Fibroblast of upper back skin (primary cell): Measurements from ENCODE around the gene VPS45.
"Not testable (repeated sequence)": the region's sequence is repeated elsewhere in the genome, so short reads cannot be mapped to it uniquely, and the experiment has no call there.

ENCODE experiments used
- DNase-seq: peaks from one replicate; pipeline ENCODE4 v3.0.0-alpha.2; 2013

Gene VPS45

DNA sequence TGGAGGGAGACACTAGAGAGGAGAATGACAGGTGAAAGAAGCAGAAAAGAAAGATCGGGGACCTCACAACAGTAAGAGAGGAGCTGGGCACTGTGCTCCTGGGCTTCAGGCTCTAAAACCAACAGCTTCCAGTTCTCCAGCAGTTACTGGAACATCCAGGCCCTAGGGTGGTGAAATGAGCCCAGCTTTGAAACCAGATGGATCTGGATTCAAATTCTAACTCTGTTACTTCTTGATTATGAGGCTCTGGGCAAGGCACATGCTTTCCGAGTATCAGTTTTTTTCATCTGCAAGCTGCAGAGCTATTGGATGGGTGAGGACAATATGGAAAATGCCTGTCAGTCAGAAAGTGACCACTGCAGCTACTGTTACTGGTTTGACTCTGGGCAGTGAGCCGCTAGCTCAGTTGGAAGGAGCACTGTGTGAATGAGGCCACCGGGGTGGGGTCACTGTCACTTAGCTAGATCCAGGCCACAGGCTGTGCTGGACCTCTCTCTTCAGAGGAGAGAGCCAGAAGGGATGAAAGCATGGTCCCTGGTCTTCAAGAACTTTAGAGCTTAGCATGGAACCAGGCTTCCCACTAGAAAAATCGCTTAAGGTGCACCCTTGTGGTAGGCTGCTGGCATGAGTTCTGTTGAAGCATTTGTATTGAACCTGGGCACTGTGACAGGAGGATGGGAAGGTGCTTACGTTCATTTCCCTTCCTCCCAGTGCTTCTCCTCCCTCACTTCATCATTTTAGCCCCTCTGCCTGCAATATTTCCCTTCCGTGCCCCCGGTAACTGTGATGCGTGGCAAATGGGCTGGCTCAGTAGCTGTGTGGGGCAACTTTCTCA lies 94.4 kb downstream of the VPS45 start:
- DNase-seq = peak; percentile 71

DNA sequence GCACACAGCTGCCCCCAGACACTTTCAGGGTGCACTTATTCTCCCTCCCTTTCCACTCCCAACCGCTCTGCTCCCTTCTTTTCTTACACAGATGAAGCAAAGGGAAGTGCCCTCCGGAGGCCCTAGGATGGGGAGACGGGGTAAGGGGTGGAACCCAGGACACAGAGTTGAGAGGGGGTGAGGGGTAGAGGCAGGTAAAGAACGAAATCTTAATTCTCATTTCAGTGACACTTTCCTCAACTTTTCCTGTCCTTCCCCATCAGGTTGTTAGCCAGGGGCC lies 94.9 kb downstream of the VPS45 start:
- DNase-seq = no peak

DNA sequence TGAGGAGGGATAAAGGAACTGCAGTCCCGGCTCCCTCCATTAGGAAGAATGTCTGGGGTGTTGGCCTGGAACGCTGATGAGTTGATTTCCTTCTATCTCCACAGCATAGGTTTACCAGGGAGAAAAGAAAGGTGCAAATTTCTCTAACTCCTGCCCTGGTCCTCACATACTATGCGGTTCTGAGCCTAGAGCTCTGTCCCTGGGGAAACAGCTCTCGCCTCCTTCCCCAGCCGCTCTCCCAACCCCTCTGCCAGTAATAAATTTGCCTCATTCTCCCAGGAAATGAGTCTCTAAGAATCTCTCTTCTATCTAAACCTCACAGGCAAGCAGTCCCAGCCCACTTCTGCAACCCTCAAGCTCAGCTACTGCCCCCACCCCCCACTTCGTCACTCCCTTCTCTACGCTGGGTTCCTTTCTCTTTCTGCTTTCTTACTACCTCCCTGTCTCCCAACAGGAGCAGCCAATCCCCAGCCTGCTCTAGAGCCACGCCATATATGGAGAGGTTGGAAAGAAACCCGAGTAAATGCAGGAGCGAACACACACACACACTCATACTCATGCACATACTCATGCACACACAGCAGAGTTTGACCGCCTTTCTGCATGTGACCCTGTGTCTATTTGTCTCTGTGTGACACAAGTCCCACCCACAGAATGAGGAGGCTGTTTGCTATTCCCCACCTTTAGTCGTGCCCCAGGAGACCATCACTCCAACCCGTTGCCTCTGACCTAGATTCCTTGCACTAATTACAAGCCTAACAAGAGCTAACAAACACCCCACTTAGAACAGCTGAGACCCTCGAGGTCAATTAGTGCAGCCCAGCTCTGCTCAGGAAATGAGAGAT lies 95.5 kb downstream of the VPS45 start:
- peak; percentile 100 for DNase-seq

DNA sequence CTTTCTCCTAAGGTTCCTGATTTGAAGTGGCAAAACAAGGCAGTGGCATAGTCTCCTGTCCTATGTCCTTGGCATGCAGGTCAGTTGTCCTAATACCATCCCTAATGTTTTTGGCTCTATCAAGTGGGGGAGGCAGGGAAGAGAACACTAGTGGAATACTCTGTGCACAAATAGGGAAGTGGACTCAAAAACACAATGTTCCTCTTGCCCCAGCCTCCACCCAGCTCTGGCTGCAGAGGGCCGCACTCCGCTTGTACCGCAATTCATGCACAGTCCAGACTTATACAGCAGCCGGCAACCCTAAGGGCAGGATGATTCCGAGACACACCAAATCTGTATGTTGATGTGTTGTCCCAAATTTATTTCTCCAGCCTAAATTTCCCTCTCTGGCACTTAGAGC lies 96.6 kb downstream of the VPS45 start:
- DNase-seq = no peak

DNA sequence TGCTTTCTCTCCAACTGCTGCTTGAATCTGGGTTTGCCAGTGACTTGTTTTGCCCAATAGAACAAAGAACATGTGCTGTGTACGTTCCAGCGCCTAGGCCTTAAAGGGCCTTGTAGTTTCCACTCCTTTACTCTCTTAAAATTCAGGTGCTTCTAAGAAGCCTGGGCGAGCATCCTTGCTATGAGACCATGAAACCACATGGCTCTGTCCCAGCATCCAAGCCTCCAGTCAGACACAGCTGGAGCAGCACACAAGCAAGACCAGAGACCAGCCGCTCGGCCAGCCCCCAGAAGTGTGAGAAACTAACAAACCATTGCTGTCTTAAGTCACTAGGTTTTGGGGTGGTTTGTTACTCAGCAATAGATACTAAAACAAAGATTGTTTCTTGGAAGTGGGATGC lies 97.2 kb downstream of the VPS45 start:
- DNase-seq = no peak

DNA sequence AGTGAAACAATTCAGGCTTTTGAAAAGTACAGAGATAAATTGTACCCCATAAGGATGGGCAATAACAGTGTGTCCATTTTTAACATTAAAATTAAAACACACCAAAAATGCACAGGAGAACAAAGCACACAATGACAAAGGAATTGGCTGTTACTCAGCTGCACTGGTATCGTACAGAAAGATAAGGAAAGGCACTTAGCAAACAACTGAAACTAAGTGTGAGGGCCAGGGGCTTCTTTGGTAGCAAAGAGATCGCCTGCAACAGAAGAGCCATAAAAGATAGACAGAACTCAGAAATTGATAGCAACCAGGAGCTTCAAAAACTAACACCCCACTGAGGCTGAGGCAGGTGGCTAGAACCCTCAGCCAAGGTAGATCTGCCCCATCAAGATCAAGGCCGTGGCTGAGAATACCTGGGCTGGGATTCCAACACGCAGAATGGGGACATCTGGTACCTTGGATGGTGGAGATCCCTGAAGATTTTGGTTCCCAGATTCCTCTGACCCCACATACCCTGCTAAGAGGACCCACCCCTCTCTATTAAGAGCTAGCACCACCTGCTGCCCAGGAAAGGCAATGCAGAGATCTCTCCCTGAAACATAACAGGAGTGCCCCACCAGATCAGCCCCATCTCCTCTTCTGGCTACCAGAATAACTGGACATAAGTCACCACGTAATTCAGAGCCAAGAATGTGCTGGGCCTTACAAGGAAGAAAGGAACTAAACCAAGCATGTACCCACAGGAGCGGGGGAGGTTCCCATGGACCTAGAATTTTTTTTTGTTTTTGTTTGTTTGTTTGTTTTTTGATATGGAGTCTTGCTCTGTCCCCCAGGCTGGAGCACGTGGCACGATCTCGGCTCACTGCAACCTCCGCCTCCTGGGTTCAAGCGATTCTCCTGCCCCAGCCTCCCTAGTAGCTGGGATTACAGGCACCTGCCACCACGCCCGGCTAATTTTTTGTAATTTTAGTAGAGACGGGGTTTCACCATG lies 98.3 kb downstream of the VPS45 start:
- DNase-seq = peak; percentile 65

DNA sequence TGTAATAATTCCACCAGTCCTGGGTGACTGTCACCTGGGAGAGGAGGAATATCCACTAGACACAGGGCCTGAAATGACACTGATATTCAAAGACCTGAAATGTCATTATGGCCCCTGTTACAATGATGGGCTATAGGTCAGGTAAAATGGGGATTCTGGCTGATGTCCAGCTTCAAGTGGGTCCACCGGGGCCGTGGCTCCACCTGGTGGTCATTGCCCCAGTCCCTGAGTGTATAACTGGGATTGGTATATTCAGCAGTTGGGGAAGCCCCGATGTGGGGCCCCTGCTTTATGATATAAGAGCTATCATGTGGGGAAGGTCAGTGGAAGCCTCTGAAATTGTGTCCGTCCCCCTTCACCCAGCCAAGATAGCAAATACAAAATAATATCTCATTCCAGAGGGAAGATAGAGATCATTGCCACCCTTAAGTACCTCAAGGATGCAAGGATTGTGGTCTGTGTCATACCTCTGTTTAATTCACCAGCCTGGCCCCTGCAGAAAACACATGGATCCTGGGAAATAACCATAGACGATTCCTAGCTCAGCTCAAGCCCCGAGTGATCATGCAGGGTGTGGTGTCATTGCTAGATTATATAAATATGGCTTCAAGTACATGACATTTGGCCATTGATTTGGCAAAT lies 101.5 kb downstream of the VPS45 start:
- DNase-seq = peak; percentile 62

DNA sequence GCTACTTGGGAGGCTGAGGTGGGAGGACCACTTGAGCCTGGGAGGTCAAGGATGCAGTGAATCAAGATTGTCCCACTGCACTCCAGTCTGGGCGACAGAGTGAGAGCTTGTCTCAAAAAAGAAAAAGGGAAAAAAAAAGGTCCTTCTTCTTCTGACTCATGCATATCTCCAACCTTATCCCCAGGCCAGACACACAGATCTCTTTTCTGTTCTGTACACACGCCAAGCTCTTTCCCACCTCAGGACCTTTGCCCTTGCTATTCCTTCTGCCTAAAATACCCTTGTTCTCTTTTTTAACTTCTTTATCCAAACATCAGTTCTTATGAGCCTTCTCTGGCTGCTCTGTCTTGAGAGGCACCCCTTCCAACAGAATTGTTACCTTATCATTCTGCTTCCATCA lies 104.2 kb downstream of the VPS45 start:
- no peak for DNase-seq

DNA sequence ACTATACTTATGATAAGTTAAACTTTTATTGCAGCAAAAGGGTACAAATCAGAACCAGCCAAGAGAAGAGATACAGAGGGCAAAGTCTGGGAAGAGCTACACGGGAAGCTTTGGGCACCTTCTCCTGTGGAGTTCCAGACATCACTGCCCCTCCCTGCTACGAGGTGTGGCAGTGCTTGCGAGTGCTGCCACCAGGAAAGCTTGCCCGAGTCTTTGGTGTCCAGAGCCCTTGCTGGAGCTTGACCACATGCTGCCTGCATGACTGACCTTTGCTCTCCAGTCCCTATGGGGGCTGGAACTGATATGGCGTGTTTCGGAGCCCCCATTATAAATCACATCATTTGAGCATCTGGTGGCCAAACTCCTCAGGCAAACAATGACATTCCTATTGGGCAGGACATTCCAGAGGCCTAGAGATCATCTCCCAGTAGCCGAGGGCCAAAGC lies 105.6 kb downstream of the VPS45 start:
- DNase-seq = no peak

DNA sequence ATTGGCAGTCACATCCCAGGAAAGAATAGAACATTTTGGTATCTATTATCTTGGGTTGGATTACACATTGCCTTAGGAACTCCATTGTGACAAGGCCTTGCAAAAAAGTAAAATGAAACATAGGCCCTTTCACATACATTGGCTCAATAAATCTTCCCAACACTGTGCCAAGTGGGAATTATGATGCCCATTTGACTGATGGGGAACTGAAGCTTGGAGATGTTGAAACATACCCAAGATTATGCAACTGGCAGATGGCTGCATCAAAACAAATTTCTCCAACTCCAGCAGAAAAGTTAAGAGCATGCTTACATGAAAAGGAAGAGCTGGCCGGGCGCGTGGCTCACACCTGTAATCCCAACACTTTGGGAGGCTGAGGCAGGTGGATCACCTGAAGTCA lies 109.0 kb downstream of the VPS45 start:
- no peak for DNase-seq

DNA sequence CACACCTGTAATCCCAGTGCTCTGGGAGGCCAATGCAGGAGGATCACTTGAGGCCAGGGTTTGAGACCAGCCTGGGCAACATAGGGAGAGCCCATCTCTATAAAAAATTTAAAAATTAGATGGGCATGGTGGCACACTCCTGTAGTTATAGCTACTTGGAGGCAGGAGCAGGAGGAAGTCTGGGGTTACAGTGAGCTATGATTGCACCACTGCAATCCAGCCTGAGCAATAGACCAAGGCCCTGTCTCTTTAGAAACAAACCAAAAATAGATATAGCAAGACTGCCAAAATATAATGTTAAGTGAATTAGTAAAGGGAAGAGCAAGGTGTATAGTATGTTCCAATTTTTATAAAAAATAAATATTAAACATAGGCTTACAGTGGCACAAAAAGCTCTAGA lies 111.0 kb downstream of the VPS45 start:
- no peak for DNase-seq

DNA sequence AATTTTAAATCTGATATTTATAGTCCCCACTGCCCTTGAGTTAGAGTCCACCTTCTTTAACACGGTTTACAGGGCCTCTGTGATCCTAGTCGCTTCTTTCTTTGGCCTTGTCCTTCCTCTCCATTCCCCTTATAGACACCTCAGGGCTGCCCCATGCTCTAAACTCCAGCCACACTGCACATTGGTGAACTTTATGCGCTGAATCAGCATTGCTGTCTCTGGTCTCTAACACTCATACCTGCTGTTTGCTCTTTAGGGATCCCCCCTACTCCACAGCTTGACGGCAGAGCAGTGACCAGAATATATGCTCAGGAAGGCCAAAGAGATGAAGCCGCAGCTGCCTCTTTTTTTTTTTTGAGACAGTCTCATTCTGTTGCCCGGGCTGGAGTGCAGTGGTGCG lies 112.3 kb downstream of the VPS45 start:
- DNase-seq = no peak

DNA sequence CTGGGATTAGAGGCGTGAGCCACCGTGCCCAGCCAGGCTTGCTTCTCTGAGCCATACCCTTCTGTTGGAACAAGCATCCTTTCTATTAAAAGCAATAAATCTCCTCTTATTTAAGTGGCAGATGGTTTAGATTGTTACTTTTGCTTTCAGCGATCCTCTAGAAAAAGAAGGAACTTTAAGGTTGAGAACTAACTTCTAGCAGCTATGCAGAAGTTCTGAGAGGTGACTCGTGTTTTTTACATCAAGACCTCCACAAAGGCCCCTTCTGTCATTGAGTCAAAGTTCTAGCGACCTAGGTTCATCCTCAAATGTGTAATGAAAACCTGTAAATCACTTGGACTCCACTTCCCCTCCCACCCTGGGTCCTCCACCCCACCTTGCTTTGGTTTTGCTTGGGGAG lies 112.9 kb downstream of the VPS45 start:
- DNase-seq = no peak

DNA sequence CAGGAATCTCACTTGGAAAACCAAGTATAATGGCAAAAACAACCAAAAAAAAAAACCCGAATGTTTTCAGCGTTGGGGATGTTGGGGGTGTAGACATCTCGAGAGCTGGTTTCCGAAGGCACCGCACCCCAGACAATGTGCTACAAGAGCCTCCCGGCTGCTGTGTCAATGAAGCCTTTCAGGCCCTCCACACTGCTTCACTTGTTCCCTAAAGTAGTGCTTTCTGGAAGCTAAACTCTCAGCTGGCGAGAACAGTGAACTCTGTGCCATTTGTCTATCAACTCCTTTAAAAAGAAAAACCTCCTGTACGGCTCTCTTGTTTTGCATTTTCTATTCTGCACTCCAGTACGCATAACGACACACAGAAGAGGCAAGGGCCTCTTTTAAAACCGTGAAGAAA lies 114.7 kb downstream of the VPS45 start:
- no peak for DNase-seq

DNA sequence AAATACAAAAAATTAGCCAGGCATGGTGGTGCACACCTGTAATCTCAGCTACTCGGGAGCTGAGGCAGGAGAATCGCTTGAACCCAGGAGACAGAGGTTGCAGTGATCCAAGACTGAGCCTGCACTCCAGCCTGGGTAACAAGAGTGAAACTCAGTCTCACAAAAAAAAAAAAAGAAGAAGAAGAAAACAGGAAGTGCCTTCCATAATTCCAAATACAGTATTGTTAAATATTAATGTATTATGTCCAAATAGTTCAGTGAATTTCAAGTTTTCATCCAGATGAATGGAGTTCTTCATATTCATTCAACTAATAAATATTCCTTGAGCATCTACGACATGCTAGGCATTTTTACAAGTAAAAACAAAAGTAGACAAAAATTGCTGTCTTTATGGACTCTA lies 115.5 kb downstream of the VPS45 start:
- DNase-seq = no peak

DNA sequence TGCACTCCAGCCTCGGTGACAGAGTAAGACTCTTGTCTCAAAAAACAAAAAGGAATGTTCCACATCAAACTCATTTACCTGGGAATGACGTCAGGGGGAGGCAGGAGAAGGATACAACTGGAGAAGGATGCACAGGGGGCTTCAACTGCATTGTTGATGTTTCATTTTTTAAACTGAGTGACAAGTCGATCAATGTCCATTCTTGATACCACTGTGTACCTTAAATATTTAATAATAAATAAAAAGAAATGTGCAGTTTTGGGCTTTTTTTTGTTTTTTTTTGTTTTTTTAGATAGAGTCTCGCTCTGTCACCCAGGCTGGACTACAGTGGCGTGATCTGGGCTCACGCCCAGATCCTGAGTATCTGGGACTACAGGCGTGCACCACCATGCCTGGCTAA lies 117.9 kb downstream of the VPS45 start:
- no peak for DNase-seq

DNA sequence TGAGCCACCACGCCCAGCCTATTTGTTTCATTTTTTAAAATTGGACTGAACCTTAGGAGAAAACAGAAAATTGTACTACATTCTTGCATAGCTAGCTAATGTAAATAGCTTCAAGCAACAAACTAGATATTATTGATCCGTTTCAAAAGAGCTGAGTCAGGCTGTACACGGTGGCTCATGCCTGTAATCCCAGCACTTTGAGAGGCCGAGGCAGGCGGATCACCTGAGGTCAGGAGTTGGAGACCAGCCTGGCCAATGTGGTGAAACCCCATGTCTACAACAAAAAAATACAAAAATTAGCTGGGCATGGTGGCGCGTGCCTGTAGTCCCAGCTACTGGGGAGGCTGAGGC lies 118.8 kb downstream of the VPS45 start:
- not testable (repeated sequence) for DNase-seq

DNA sequence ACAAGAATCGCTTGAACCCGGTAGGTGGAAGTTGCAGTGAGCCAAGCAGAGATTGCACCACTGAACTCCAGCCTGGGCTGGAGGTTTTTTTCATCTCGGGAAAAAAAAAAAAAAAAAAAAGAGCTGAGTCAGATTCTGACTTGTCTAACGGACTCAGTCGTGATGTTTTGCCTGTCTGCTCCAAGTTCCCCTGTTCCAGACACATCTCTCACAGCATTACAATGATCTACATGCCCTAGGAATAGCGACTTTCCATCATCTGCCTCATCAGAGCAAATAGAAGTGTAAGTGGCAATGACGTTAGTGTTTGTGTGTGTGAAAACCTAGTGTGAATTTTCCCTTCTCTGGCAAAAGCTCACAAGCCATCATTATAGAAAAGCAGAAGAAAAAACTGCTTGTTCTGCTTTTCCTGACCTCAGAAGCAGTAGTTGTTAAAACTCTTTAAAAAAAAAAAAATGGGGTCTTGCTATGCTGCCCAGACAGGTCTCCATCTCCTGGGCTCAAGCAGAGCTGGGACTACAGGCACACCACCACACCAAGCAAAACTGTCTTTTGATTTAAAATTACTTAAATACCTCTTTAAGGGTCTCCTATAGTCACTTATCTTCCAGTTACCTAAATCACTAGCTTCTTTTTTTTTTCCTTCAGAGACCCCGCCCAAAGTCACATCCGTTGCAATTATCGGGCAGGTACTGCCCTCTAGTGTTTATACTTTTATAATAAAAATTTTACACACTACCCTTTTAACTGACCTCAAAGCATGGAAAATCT lies 119.4 kb downstream of the VPS45 start:
- peak; percentile 75 for DNase-seq

DNA sequence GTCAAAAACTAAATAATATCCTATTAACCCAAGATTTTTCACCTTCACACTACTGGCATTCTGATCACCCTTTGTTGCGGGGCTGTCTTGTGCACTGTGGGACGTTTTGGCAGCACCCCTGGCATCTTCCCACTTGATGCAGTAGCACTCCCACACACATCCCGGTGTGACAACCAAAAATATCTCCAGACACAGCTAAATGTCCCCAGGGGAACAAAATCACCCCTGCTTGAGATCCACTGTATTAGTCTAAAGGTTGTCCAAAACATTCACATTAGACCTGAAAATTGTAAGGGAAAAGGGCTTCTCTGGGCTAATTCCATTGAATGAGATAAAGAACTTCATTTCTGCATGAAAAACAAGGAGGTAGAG lies 120.0 kb downstream of the VPS45 start:
- DNase-seq = no peak

DNA sequence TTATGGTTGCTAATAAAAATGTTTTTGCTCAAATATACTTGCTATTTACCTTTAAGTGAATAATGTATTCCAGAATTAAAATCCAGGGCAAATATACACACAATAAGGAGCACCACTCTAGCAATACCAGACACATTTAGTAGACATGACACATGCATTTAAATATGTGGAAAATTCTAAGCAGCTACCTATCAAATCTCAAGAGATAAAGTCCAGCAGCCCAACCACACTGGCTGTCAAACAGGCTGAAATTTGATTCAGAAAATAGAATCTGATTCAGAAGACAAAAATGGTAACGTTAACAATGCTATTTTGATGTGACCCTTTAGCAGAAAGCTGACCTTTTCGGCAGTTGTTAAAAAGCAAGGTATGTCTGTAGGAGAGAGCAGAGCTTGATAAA lies 124.4 kb downstream of the VPS45 start:
- DNase-seq = peak; percentile 94

DNA sequence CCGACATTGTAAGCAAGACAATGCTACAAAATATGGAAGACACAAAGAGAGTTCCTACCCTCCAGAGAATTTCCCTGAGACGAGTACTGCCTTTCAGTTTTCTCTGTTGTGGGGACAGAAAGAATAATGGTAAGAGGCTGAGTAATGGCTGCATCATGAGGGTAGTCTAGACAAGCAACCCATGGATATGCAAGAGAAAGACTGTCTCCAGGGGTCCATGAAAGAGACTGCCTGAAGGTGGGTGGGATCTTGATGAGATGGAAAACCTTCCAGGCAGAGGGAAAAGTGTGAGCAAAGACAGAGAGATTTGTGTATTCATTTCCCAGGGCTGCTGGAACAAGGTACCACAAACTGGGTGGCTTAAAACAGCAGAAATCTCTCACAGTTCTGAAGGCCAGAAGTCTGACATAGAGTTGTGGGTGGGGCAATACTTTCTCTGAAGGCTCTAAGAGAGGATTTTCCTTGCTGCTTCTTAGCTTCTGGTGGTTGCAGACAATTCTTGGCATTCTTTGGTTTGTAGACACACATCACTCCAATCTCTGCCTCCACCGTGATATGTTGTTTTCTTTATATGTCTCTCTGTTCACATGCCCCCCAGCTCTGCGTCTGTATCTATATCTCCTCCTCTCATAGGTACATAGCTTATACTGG lies 126.9 kb downstream of the VPS45 start:
- peak; percentile 89 for DNase-seq
